Measurements from ENCODE around the gene CAP2.

CAP2 gene

GRCh38 chr6:17497535-17498095, 104.2 kb downstream of the CAP2 start:
- TF ChIP-seq OSR1 (CRISPR knock-in tag; IDR thresholded peaks at IDR 0.05) (no peak), RARB (CRISPR knock-in tag; IDR thresholded peaks at IDR 0.05) (no peak), ZNF70 (CRISPR knock-in tag; IDR thresholded peaks at IDR 0.05) (no peak), ZNF565 (CRISPR knock-in tag; conservative IDR thresholded peaks at IDR 0.05; ENCODE audit: low read depth) (no peak), TOX (CRISPR knock-in tag; IDR thresholded peaks at IDR 0.05; ENCODE audit: borderline replicate concordance) (no peak), PPARA (CRISPR knock-in tag; IDR thresholded peaks at IDR 0.05; ENCODE audit: borderline replicate concordance) (no peak), BACH2 (CRISPR knock-in tag; IDR thresholded peaks at IDR 0.05; ENCODE audit: borderline replicate concordance) (no peak), ESRRG (CRISPR knock-in tag; IDR thresholded peaks at IDR 0.05) (no peak), ZFP3 (CRISPR knock-in tag; IDR thresholded peaks at IDR 0.05) (no peak), SNAI2 (CRISPR knock-in tag; IDR thresholded peaks at IDR 0.05) (no peak), CREB5 (CRISPR knock-in tag; IDR thresholded peaks at IDR 0.05; ENCODE audit: low read depth) (no peak), ZNF8 (CRISPR knock-in tag; IDR thresholded peaks at IDR 0.05) (no peak), CSDC2 (CRISPR knock-in tag; IDR thresholded peaks at IDR 0.05) (no peak), ARNTL (CRISPR knock-in tag; IDR thresholded peaks at IDR 0.05; ENCODE audit: borderline replicate concordance, low read depth) (no peak)
- TF ChIP-seq, protein P1, sequence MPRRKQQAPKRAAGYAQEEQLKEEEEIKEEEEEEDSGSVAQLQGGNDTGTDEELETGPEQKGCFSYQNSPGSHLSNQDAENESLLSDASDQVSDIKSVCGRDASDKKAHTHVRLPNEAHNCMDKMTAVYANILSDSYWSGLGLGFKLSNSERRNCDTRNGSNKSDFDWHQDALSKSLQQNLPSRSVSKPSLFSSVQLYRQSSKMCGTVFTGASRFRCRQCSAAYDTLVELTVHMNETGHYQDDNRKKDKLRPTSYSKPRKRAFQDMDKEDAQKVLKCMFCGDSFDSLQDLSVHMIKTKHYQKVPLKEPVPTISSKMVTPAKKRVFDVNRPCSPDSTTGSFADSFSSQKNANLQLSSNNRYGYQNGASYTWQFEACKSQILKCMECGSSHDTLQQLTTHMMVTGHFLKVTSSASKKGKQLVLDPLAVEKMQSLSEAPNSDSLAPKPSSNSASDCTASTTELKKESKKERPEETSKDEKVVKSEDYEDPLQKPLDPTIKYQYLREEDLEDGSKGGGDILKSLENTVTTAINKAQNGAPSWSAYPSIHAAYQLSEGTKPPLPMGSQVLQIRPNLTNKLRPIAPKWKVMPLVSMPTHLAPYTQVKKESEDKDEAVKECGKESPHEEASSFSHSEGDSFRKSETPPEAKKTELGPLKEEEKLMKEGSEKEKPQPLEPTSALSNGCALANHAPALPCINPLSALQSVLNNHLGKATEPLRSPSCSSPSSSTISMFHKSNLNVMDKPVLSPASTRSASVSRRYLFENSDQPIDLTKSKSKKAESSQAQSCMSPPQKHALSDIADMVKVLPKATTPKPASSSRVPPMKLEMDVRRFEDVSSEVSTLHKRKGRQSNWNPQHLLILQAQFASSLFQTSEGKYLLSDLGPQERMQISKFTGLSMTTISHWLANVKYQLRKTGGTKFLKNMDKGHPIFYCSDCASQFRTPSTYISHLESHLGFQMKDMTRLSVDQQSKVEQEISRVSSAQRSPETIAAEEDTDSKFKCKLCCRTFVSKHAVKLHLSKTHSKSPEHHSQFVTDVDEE (CRISPR knock-in tag; IDR thresholded peaks at IDR 0.05), result no peak
- TF ChIP-seq, protein P2, sequence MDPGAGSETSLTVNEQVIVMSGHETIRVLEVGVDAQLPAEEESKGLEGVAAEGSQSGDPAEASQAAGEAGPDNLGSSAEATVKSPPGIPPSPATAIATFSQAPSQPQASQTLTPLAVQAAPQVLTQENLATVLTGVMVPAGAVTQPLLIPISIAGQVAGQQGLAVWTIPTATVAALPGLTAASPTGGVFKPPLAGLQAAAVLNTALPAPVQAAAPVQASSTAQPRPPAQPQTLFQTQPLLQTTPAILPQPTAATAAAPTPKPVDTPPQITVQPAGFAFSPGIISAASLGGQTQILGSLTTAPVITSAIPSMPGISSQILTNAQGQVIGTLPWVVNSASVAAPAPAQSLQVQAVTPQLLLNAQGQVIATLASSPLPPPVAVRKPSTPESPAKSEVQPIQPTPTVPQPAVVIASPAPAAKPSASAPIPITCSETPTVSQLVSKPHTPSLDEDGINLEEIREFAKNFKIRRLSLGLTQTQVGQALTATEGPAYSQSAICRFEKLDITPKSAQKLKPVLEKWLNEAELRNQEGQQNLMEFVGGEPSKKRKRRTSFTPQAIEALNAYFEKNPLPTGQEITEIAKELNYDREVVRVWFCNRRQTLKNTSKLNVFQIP (CRISPR knock-in tag; IDR thresholded peaks at IDR 0.05; ENCODE audit: borderline replicate concordance, low read depth), result no peak
- no peak for ATAC-seq

- no peak for ATAC-seq
- TF ChIP-seq, protein P1 (CRISPR knock-in tag; IDR thresholded peaks at IDR 0.05), result no peak
- TF ChIP-seq TOX (CRISPR knock-in tag; IDR thresholded peaks at IDR 0.05; ENCODE audit: borderline replicate concordance) (no peak), SNAI2 (CRISPR knock-in tag; IDR thresholded peaks at IDR 0.05) (no peak), ESRRG (CRISPR knock-in tag; IDR thresholded peaks at IDR 0.05) (no peak), ZNF70 (CRISPR knock-in tag; IDR thresholded peaks at IDR 0.05) (no peak), PPARA (CRISPR knock-in tag; IDR thresholded peaks at IDR 0.05; ENCODE audit: borderline replicate concordance) (no peak), BACH2 (CRISPR knock-in tag; IDR thresholded peaks at IDR 0.05; ENCODE audit: borderline replicate concordance) (no peak), ZNF565 (CRISPR knock-in tag; conservative IDR thresholded peaks at IDR 0.05; ENCODE audit: low read depth) (no peak), RARB (CRISPR knock-in tag; IDR thresholded peaks at IDR 0.05) (no peak), GLIS3 (CRISPR knock-in tag; IDR thresholded peaks at IDR 0.05) (no peak), CREB5 (CRISPR knock-in tag; IDR thresholded peaks at IDR 0.05; ENCODE audit: low read depth) (no peak), OSR1 (CRISPR knock-in tag; IDR thresholded peaks at IDR 0.05) (no peak), ARNTL (CRISPR knock-in tag; IDR thresholded peaks at IDR 0.05; ENCODE audit: borderline replicate concordance, low read depth) (no peak), ZFP3 (CRISPR knock-in tag; IDR thresholded peaks at IDR 0.05) (no peak), ZC3H10 (CRISPR knock-in tag; IDR thresholded peaks at IDR 0.05) (no peak), ISL1 (CRISPR knock-in tag; IDR thresholded peaks at IDR 0.05) (no peak)
- TF ChIP-seq, protein P3, sequence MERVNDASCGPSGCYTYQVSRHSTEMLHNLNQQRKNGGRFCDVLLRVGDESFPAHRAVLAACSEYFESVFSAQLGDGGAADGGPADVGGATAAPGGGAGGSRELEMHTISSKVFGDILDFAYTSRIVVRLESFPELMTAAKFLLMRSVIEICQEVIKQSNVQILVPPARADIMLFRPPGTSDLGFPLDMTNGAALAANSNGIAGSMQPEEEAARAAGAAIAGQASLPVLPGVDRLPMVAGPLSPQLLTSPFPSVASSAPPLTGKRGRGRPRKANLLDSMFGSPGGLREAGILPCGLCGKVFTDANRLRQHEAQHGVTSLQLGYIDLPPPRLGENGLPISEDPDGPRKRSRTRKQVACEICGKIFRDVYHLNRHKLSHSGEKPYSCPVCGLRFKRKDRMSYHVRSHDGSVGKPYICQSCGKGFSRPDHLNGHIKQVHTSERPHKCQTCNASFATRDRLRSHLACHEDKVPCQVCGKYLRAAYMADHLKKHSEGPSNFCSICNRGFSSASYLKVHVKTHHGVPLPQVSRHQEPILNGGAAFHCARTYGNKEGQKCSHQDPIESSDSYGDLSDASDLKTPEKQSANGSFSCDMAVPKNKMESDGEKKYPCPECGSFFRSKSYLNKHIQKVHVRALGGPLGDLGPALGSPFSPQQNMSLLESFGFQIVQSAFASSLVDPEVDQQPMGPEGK (CRISPR knock-in tag; IDR thresholded peaks at IDR 0.05; ENCODE audit: borderline replicate concordance), result no peak
- TF ChIP-seq, protein P2 (CRISPR knock-in tag; IDR thresholded peaks at IDR 0.05; ENCODE audit: borderline replicate concordance, low read depth), result no peak
These were observed 108.0 kb downstream of the CAP2 start for GRCh38 chr6:17501442-17501841.
